NCI-H1436 (cell line): ENCODE data around the gene ACSM5.

Experiments used
- DNase-seq: peaks from one replicate; lab custom pipeline; 2025; lab: John Stamatoyannopoulos, UW

ACSM5 gene, protein sequence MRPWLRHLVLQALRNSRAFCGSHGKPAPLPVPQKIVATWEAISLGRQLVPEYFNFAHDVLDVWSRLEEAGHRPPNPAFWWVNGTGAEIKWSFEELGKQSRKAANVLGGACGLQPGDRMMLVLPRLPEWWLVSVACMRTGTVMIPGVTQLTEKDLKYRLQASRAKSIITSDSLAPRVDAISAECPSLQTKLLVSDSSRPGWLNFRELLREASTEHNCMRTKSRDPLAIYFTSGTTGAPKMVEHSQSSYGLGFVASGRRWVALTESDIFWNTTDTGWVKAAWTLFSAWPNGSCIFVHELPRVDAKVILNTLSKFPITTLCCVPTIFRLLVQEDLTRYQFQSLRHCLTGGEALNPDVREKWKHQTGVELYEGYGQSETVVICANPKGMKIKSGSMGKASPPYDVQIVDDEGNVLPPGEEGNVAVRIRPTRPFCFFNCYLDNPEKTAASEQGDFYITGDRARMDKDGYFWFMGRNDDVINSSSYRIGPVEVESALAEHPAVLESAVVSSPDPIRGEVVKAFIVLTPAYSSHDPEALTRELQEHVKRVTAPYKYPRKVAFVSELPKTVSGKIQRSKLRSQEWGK

GRCh38 chr16:20409398-20410120 lies at the start of gene ACSM5:
Gene ACSM5, plus strand, starts transcription at chr16:20409534. Its CDS starts 1,951 bp downstream, at chr16:20411485.
- no peak for DNase-seq

- DNase-seq: no peak
Measured at GRCh38 chr16:20359997-20360396, 49.3 kb upstream of the ACSM5 start.

GRCh38 chr16:20363191-20363590 lies 46.1 kb upstream of the ACSM5 start:
- no peak for DNase-seq

DNA sequence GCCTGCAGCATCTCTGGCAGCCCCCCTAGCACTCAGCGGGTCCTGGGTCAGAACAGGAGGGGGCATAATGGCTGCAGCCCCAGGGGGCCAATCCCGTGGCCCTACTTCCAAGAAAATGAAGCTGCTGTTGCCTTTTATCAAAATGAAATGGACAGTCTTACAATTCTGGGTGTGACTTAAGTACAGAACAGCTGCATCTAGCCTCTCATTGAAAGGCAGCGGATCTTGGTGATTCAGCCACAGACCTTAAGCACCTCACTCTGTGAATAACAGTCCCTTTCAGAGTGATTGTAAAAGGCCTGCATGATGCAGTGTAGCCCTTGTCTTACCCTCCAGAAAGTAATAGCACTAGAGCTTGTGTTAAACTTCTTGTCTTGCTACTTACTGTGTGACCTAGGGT lies 45.3 kb upstream of the ACSM5 start:
- no peak for DNase-seq

- no peak for DNase-seq
Measured at GRCh38 chr16:20369452-20370054, 39.8 kb upstream of the ACSM5 start.

DNA sequence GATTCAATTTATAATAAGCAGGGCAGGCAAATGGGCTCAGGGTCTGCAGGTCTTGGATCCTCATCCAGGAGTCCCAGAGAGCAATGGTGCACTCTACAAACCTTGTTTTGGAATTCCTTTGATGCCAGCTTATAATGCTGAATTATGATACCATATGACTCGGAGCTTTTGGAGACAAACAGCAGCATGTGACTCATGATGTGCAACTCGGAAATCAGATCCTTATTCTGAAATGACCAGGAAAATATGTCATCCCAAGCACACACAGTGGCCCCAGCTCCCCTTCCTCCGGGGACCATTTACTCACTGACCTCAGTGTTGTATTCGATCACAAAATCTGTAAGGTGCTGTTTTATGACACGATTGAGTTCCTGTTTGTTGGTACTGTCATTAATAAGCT lies 36.6 kb upstream of the ACSM5 start:
- DNase-seq: no peak

- DNase-seq: no peak
Measured at GRCh38 chr16:20377181-20377580, 32.2 kb upstream of the ACSM5 start.

GRCh38 chr16:20380782-20381181 lies 28.6 kb upstream of the ACSM5 start:
- no peak for DNase-seq

- no peak for DNase-seq
Measured at GRCh38 chr16:20382202-20382948, 27.0 kb upstream of the ACSM5 start.

DNA sequence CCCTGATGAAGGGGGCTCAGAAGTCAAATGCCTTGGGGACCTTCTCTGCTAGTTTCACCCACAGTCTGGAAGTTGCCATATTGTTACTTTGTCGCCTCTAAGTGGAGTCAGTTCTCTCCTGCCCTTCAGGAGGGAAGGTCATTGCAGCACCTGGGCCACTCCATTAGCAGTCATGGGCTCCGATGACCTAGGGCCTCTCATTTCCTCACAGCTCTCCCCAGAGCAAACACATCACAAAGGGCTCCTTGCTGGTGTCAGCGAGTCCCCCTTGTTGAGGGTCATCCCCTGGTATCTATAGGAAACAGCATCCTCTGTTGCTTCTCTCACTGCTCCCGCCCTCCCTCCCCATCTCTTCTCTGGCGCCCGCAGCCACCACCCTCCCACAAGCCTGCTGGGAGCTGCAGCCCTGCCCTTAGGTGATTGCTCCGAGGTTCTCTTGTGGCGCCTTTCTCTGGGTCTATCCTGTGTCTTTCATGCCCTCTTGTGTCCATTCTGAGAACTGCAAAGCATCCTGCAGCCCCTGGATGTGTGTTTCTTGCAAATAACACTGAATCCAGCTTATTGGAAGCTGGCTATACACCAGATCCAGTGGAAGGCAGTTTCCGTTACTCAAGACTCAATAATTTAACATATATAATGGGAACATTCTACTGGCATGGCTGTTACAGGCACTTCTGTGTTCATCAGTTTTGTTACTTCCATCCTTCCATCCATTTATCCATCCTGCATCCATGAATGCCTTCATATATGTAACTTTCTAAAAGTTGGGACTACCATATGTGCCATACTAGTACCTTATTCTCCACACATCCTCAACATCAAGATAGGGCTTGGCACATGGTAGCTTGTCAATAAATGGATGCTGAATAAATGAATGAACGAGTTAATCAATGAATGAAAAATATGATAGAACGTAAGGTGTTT lies 26.0 kb upstream of the ACSM5 start:
- peak; percentile 58 for DNase-seq

DNA sequence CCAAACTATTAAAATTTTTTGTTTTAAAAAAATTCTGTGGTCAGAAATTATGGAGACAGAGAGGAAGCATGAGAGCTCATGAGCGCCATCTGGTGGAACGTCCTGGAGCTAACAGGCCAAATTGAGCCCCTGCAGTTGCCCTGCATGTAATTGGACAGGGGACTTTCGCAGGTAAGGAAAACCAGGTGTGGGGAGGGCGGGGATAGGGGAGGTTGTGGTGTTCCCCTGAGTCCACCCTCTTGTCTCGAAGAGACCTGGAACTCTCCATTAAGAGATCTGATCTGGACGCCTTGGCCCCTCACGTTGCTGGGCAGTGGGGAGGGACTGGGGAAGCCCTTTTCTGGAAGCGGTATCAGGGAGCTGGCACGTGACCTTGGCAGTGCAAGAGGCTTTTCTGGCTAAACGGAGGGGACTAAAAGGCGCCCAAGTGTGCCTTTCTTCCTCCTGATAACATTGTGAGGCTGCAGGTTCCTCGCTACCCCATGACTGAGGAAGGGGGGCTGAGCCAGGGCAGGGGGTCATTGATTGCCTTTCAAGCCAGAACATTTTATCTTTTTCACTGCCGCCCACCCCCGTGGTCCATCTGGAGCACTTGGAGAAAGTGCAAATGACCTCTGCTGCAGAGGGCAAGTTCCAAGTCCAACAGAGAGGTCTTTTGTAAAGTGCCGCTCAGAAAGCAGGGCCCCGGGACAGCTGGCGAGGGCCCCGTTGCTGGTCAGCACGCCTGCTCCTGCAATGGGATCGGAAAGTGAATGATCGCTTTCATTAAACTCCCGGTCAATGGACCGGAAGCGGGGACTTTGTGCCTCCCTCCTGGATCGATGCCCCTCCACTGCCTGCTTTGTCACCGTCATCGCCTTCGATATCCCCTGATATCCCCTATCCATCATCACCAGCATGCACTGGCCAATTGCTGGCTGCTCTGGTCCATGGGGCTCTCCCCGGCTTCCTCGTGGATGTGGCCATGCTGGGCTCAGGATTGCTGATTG lies 23.2 kb upstream of the ACSM5 start:
- DNase-seq: peak; percentile 18

DNA sequence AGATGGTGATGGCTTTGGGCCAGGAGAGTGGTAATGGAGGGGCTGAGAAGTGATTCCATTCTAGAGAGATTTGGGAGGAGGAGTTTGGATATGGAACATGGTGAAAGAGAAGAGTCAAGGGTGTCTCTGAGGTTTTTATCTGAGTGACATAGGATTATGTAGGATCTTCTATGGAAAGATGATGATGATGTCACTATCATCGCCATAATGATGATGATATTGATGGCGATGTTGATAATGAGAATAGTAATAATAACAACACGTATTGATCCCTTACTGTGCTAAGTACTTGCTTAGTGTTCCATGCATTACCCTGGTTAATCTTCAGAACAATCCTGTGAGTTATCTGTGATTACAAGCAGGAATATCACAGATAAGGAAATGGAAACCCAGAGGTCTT lies 21.4 kb upstream of the ACSM5 start:
- no peak for DNase-seq

GRCh38 chr16:20388854-20389253 lies 20.5 kb upstream of the ACSM5 start:
- no peak for DNase-seq

DNA sequence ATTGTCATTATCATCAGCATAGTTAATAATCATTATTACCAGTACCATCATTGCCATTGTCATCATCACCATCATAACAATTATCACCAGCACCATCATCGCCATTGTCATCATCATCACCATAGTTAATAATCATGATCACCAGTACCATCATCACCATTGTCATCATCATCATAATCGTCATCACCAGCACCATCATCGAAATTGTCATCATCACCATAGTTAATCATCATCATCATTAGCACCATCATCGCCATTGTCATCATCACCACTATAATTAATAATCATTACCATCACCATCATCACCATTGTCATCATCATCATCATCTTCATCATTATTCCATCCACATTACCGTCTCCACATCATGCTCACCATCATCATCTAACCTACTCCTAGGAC lies 18.3 kb upstream of the ACSM5 start:
- no peak for DNase-seq

- DNase-seq: no peak
Measured at GRCh38 chr16:20393801-20394577, 15.3 kb upstream of the ACSM5 start.

GRCh38 chr16:20395946-20396345 lies 13.4 kb upstream of the ACSM5 start:
- no peak for DNase-seq

DNA sequence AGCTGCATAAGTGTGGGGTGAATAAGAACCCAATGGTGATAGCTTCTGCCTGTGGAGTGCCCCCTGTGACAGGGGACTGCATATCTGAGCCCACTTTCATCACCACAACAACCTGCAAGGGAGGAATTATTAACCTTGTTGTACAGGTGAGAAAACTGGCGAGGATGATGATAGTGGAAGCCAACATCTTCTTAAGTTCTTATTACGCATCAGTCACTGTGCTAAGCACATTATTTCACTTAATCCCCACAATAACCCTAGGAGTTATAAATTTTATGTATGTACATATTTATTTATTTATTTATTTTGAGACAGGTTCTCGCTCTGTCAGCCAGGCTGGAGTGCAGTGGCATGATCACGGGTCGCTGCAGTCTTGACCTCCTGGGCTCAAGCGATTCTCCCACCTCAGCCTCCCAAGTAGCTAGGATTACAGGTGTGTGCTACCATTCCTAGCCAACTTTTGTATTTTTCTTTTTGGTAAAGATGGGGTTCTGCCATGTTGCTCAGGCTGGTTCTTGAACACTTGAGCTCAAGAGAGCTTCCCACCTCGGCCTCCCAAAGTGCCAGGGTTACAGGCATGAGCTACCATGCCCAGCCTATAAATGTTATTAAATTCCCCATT lies 12.4 kb upstream of the ACSM5 start:
- no peak for DNase-seq

GRCh38 chr16:20397468-20398074 lies 11.8 kb upstream of the ACSM5 start:
- no peak for DNase-seq
